MCF 10A (cell line): ENCODE data around the gene TEX11. TPM values are rescaled to one million over a fixed set of nuclear protein-coding genes. Genes with fewer than 3 reads are reported as not detected.
A peak's percentile ranks its signal among the peaks of the same experiment; 100 is the strongest.

ENCODE experiments used
- BruUV-seq: library from RNA; stranded (reverse); fragments of 400-500 nt; replicated peaks from 2 replicates; lab custom pipeline; 2021; lab: Mats Ljungman, UMichigan
- CTCF ChIA-PET: fragments of 300-600 bp; sonication (Branson Sonifier 250); formaldehyde crosslinking; extraction: SDS; loops from one replicate; lab custom pipeline; 2021; ENCODE audit warnings: antibody characterized with exemption, inconsistent platforms; lab: Yijun Ruan, JAX
- POLR2A ChIA-PET: fragments of 300-600, 350-650 bp; sonication (Branson Sonifier 250); formaldehyde crosslinking; extraction: SDS; loops from one replicate; lab custom pipeline; 2020; ENCODE audit warnings: antibody characterized with exemption, inconsistent platforms; lab: Yijun Ruan, JAX
- DNase-seq: peaks from one replicate; pipeline ENCODE4 v3.0.0-alpha.2; 2018; ENCODE audit not compliant: unreplicated experiment
- H3K27ac Mint-ChIP-seq: one replicate; pipeline ENCODE4 v1.8.0; 2022; ENCODE audit warnings: mild to moderate bottlenecking, low read depth, mixed read lengths; ENCODE audit not compliant: unreplicated experiment
- H3K27me3 Mint-ChIP-seq: one replicate; pipeline ENCODE4 v1.8.0; 2022; ENCODE audit warnings: mixed read lengths; ENCODE audit not compliant: insufficient read depth, unreplicated experiment
- H3K36me3 Mint-ChIP-seq: one replicate; pipeline ENCODE4 v1.8.0; 2022; ENCODE audit warnings: mild to moderate bottlenecking, moderate library complexity, mixed read lengths; ENCODE audit not compliant: insufficient read depth, unreplicated experiment
- H3K4me1 Mint-ChIP-seq: one replicate; pipeline ENCODE4 v1.8.0; 2022; ENCODE audit warnings: mixed read lengths; ENCODE audit not compliant: insufficient read depth, unreplicated experiment
- H3K4me3 Mint-ChIP-seq: one replicate; pipeline ENCODE4 v1.8.0; 2022; ENCODE audit warnings: mild to moderate bottlenecking, moderate library complexity, mixed read lengths; ENCODE audit not compliant: unreplicated experiment
- H3K9me3 Mint-ChIP-seq: one replicate; pipeline ENCODE4 v1.8.0; 2022; ENCODE audit warnings: mixed read lengths; ENCODE audit not compliant: unreplicated experiment
- CTCF ChIP-seq: fragments of 200-600 bp; IDR thresholded peaks from one replicate; pipeline ENCODE4 v1.8.0; 2022; ENCODE audit warnings: antibody characterized with exemption, mild to moderate bottlenecking; ENCODE audit not compliant: unreplicated experiment
- intact Hi-C: fragments of 100-400 bp; cut with micrococcal nuclease; formaldehyde crosslinking; loops from 2 replicates; pipeline ENCODE4 v1.14.1; 2022
- total RNA-seq: library from RNA; stranded (reverse); gene quantifications from 2 replicates; pipeline ENCODE4 v1.2.3, GENCODE V29; 2022

The TEX11 gene
- total RNA-seq, 1 experiment from 2014 or later: not detected

DNA sequence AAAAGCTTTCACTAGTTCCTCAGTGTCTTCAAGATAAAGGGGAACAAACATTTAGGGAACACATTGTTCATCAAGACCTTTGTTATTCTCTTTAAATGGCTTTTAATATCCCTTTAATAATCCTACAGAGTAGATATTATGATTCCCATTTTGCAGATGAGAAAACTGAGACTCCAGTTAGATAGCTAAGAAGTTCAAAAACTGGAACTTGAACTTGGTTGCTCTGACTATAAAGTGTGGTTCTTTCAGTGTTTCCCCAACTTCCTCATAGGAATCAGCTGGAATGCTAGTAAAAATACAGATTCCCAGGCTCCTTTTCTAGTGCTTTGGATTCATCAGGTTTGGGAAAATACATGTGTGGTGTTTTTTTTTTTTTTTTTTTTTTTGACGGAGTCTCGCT lies 426.2 kb downstream of the TEX11 start:
- Mint-ChIP-seq H3K4me3 (no peak overlapping the region), H3K4me1 (peaks cover 33% of the 10 kb centered on the region), H3K27me3 (peaks cover 65% of the 10 kb centered on the region), H3K36me3 (no peaks in the 10 kb centered on the region), H3K27ac (no peak overlapping the region), H3K9me3 (no peaks in the 10 kb centered on the region)
- ChIA-PET CTCF (interaction anchor here (1.3 kb wide), 1 partner anchor 183 kb away, joined by 3 read pairs; no protein-coding TSS in a partner anchor), POLR2A (no interaction called here)
- TF ChIP-seq CTCF: no peak
- BruUV-seq: no TSS peak
- DNase-seq: no peak
- intact Hi-C loops: no loop called here

DNA sequence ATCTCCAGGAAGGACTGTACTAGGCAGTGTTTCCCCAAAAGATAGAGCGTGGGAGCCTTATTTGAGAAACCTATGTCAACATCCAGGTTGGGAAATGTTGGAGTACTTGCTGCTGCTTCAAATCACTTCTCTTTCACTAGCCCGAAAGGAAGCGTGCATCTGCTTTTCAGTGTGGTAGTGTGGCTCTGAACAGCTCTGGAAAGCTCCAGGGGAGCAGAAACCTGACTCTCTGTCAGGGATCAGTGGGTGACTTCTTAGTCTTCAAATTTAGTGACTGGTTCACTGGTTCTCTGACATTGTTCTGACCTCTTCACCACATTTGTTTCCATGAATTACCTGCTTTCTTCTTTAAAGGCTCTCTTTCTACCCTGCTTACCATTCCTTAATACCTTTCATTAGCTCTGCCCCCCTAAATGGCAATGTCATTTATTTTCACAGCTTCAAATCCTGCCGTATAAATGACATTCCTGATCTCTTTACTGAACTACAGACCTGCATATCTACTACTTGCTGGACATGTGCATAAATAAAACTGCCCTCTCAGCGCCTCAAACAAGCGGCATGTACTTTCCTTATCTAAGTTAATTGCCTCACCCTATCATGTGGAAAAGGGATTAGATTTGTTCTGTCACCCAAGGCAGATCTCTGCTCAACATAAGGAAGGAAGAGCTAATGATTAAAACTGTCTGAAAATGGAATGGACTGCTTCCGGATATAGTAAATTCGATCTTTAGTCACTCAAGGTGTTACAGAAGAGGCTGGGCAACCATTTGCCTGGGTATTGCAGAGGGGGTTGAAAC lies 426.8 kb downstream of the TEX11 start:
- Mint-ChIP-seq H3K27me3 (peaks cover 60% of the 10 kb centered on the region), H3K36me3 (no peaks in the 10 kb centered on the region), H3K4me1 (peaks cover 33% of the 10 kb centered on the region), H3K9me3 (no peaks in the 10 kb centered on the region), H3K27ac (no peak overlapping the region), H3K4me3 (no peak overlapping the region)
- no TSS peak for BruUV-seq
- intact Hi-C loops: no loop called here
- POLR2A ChIA-PET: interaction anchor here (0.5 kb wide), 1 partner anchor 54 kb away, joined by 3 read pairs; no protein-coding TSS in a partner anchor
- DNase-seq: no peak
- no peak for TF ChIP-seq CTCF
- CTCF ChIA-PET: interaction anchor here (0.9 to 2.4 kb wide), 3 partner anchors 28 to 183 kb away, joined by 3 to 8 read pairs (median 3); no protein-coding TSS in a partner anchor

- peaks cover 33% of the 10 kb centered on the region for H3K4me1 Mint-ChIP-seq
- POLR2A ChIA-PET: interaction anchor here (0.7 to 3.1 kb wide), 2 partner anchors 11 to 25 kb away, joined by 3 to 18 read pairs; no protein-coding TSS in a partner anchor
- CTCF ChIA-PET: interaction anchor here (0.7 to 2.4 kb wide), 5 partner anchors 27 to 184 kb away, joined by 3 to 8 read pairs (median 3); no protein-coding TSS in a partner anchor
Observed at GRCh38 chrX:70480660-70481018, 427.9 kb downstream of the TEX11 start.

More at GRCh38 chrX:70480660-70481018, 427.9 kb downstream of the TEX11 start:
- no TSS peak for BruUV-seq
- Mint-ChIP-seq H3K27ac (peak overlapping the region; percentile 63), H3K4me3 (peak overlapping the region; percentile 11), H3K27me3 (peaks cover 60% of the 10 kb centered on the region), H3K36me3 (no peaks in the 10 kb centered on the region), H3K9me3 (no peaks in the 10 kb centered on the region)
- intact Hi-C loops: no loop called here
- peak; percentile 32 for DNase-seq
- TF ChIP-seq CTCF: no peak
